ENCODE results near the gene CDKN2B-AS1. TPM values are rescaled to one million over a fixed set of nuclear protein-coding genes. Genes with fewer than 3 reads are reported as not detected.

Gene CDKN2B-AS1
- total and polyA plus RNA-seq, 2 of the 13 experiments (the other 11 are each of a cell fraction or from before 2014, with no cell fraction given) = 0.64 to 2.3 TPM

DNA sequence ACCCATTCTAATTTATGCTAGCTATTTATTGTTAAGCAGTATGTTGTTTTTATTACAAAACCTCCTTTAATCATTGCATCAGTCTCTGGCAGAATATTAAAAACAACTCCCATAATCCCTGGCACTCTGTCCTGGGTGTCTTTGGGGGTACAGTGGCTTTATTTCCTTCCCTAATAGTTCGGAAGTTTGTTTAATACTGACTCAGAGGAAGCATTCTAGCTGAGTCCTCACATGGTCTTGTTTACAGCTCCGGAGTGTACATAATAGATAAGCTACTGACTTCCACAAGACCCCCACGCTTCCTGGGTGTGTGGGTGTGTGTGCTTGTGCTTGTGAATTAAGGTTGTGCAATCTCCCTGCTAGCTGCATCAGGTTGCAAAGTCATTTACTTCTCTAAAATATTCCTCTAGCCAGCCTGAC, 164.3 kb downstream of the CDKN2B-AS1 start (continued):
- TF ChIP-seq, protein P1, sequence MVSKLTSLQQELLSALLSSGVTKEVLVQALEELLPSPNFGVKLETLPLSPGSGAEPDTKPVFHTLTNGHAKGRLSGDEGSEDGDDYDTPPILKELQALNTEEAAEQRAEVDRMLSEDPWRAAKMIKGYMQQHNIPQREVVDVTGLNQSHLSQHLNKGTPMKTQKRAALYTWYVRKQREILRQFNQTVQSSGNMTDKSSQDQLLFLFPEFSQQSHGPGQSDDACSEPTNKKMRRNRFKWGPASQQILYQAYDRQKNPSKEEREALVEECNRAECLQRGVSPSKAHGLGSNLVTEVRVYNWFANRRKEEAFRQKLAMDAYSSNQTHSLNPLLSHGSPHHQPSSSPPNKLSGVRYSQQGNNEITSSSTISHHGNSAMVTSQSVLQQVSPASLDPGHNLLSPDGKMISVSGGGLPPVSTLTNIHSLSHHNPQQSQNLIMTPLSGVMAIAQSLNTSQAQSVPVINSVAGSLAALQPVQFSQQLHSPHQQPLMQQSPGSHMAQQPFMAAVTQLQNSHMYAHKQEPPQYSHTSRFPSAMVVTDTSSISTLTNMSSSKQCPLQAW (CRISPR knock-in tag; IDR thresholded peaks at IDR 0.05) = no peak
- TF ChIP-seq ZNF713 (CRISPR knock-in tag; IDR thresholded peaks at IDR 0.05) (no peak), ZNF607 (CRISPR knock-in tag; IDR thresholded peaks at IDR 0.05; ENCODE audit: borderline replicate concordance) (no peak), NFKBIZ (CRISPR knock-in tag; IDR thresholded peaks at IDR 0.05) (0 out of 2 replicates have a peak, but pooled peaks have one; percentile 46), NFYC (CRISPR knock-in tag; IDR thresholded peaks at IDR 0.05) (no peak), GTF3A (CRISPR knock-in tag; conservative IDR thresholded peaks at IDR 0.05) (no peak), NFIC (IDR thresholded peaks at IDR 0.05; ENCODE audit: low read length) (0 out of 2 replicates have a peak, but pooled peaks have one; percentile 49), ZNF83 (CRISPR knock-in tag; IDR thresholded peaks at IDR 0.05; ENCODE audit: borderline replicate concordance) (no peak), FOXP1 (IDR thresholded peaks at IDR 0.05) (peak; percentile 35; the same call in 1 of the 2 replicates), FOXP1 (CRISPR knock-in tag; IDR thresholded peaks at IDR 0.05) (peak; percentile 96), ZFP62 (CRISPR knock-in tag; IDR thresholded peaks at IDR 0.05) (no peak)
- TF ChIP-seq, protein P2, sequence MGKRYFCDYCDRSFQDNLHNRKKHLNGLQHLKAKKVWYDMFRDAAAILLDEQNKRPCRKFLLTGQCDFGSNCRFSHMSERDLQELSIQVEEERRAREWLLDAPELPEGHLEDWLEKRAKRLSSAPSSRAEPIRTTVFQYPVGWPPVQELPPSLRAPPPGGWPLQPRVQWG (CRISPR knock-in tag; IDR thresholded peaks at IDR 0.05; ENCODE audit: borderline replicate concordance, low read depth) = no peak
- TF ChIP-seq, protein P3, sequence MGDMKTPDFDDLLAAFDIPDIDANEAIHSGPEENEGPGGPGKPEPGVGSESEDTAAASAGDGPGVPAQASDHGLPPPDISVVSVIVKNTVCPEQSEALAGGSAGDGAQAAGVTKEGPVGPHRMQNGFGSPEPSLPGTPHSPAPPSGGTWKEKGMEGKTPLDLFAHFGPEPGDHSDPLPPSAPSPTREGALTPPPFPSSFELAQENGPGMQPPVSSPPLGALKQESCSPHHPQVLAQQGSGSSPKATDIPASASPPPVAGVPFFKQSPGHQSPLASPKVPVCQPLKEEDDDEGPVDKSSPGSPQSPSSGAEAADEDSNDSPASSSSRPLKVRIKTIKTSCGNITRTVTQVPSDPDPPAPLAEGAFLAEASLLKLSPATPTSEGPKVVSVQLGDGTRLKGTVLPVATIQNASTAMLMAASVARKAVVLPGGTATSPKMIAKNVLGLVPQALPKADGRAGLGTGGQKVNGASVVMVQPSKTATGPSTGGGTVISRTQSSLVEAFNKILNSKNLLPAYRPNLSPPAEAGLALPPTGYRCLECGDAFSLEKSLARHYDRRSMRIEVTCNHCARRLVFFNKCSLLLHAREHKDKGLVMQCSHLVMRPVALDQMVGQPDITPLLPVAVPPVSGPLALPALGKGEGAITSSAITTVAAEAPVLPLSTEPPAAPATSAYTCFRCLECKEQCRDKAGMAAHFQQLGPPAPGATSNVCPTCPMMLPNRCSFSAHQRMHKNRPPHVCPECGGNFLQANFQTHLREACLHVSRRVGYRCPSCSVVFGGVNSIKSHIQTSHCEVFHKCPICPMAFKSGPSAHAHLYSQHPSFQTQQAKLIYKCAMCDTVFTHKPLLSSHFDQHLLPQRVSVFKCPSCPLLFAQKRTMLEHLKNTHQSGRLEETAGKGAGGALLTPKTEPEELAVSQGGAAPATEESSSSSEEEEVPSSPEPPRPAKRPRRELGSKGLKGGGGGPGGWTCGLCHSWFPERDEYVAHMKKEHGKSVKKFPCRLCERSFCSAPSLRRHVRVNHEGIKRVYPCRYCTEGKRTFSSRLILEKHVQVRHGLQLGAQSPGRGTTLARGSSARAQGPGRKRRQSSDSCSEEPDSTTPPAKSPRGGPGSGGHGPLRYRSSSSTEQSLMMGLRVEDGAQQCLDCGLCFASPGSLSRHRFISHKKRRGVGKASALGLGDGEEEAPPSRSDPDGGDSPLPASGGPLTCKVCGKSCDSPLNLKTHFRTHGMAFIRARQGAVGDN (CRISPR knock-in tag; IDR thresholded peaks at IDR 0.05) = no peak
- TF ChIP-seq, protein P4, sequence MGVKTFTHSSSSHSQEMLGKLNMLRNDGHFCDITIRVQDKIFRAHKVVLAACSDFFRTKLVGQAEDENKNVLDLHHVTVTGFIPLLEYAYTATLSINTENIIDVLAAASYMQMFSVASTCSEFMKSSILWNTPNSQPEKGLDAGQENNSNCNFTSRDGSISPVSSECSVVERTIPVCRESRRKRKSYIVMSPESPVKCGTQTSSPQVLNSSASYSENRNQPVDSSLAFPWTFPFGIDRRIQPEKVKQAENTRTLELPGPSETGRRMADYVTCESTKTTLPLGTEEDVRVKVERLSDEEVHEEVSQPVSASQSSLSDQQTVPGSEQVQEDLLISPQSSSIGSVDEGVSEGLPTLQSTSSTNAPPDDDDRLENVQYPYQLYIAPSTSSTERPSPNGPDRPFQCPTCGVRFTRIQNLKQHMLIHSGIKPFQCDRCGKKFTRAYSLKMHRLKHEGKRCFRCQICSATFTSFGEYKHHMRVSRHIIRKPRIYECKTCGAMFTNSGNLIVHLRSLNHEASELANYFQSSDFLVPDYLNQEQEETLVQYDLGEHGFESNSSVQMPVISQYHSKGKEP (CRISPR knock-in tag; IDR thresholded peaks at IDR 0.05) = no peak
- TF ChIP-seq, protein P5, sequence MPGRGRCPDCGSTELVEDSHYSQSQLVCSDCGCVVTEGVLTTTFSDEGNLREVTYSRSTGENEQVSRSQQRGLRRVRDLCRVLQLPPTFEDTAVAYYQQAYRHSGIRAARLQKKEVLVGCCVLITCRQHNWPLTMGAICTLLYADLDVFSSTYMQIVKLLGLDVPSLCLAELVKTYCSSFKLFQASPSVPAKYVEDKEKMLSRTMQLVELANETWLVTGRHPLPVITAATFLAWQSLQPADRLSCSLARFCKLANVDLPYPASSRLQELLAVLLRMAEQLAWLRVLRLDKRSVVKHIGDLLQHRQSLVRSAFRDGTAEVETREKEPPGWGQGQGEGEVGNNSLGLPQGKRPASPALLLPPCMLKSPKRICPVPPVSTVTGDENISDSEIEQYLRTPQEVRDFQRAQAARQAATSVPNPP (CRISPR knock-in tag; IDR thresholded peaks at IDR 0.05) = no peak
- TF ChIP-seq, protein P6, sequence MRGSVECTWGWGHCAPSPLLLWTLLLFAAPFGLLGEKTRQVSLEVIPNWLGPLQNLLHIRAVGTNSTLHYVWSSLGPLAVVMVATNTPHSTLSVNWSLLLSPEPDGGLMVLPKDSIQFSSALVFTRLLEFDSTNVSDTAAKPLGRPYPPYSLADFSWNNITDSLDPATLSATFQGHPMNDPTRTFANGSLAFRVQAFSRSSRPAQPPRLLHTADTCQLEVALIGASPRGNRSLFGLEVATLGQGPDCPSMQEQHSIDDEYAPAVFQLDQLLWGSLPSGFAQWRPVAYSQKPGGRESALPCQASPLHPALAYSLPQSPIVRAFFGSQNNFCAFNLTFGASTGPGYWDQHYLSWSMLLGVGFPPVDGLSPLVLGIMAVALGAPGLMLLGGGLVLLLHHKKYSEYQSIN (CRISPR knock-in tag; IDR thresholded peaks at IDR 0.05; ENCODE audit: borderline replicate concordance) = no peak
- TF ChIP-seq, protein P7, sequence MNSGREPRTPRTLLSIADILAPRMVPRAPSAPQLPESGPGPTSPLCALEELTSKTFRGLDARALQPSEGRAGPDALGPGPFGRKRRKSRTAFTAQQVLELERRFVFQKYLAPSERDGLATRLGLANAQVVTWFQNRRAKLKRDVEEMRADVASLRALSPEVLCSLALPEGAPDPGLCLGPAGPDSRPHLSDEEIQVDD (CRISPR knock-in tag; IDR thresholded peaks at IDR 0.05; ENCODE audit: borderline replicate concordance) = no peak
- TF ChIP-seq, protein P8, sequence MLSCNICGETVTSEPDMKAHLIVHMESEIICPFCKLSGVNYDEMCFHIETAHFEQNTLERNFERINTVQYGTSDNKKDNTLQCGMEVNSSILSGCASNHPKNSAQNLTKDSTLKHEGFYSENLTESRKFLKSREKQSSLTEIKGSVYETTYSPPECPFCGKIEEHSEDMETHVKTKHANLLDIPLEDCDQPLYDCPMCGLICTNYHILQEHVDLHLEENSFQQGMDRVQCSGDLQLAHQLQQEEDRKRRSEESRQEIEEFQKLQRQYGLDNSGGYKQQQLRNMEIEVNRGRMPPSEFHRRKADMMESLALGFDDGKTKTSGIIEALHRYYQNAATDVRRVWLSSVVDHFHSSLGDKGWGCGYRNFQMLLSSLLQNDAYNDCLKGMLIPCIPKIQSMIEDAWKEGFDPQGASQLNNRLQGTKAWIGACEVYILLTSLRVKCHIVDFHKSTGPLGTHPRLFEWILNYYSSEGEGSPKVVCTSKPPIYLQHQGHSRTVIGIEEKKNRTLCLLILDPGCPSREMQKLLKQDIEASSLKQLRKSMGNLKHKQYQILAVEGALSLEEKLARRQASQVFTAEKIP (CRISPR knock-in tag; IDR thresholded peaks at IDR 0.05; ENCODE audit: borderline replicate concordance) = no peak

Data from HepG2 (cell line).